ENCODE results near the gene C2CD2L. TPM values are rescaled to one million over a fixed set of nuclear protein-coding genes. Genes with fewer than 3 reads are reported as not detected.
"Not testable (repeated sequence)": the region's sequence is repeated elsewhere in the genome, so short reads cannot be mapped to it uniquely, and the experiment has no call there.

The C2CD2L gene
- total RNA-seq, 2 donors from 2014 or later, result 7.4 to 8.5 TPM

- intact Hi-C loops (cut with DNase I), result no loop called here
- no peak for DNase-seq (ENCODE audit: low spot score)
These were observed 14.9 kb upstream of the C2CD2L start for GRCh38 chr11:119091966-119092879.

GRCh38 chr11:119092880-119093842 is 14.0 kb upstream of the C2CD2L start:
- no peak for DNase-seq (ENCODE audit: low spot score)
- intact Hi-C loops (cut with DNase I), result no loop called here

DNA sequence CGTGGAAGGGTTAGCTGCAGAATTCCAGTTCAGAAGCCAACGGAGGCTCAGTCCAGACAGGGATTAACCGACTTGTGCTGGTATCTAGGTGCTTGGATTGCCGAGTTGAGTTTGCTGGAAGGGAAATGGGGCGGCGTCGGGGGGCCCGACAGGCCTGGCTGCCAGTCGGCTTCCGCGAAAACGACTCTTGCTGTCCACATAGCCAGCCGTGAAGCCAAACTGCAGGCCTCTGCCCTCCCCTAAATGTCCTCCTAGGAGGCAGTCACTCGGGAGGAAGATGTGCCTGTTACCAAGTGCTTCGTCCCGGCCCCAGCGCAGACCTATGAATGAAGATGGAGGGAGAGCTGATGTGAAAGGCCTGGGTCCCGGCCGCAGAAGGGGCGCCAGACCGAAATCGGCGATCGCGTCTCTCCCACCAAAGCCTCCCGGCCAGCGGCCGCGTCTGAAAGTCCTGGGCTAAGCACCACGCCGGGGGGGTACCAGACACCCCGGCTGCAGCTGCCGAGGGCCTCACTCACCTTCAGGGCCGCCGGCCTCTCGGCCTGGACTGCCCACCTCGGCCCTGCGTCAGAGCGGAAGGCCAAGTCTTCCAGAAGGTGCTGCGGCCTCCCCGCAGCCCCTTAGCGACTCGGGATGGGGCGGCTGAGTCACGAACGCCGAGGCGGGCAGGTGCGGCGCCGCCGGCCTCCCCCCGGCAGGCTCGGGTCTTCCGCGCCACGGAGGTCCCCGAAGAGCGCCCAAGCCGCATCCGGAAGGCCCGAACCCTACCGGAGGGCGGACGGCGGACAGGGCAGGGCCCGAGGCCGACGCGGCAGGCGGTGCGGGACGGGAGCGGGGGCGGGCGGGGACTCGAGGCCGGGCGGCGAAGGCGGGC is 13.0 kb upstream of the C2CD2L start:
- intact Hi-C loops (cut with DNase I), result no loop called here
- peak; percentile 84 for DNase-seq (ENCODE audit: low spot score)

- intact Hi-C loops (cut with DNase I), result no loop called here
- DNase-seq (ENCODE audit: low spot score), result peak; percentile 95
These were observed 12.4 kb upstream of the C2CD2L start for GRCh38 chr11:119094816-119095065.

- intact Hi-C loops (cut with DNase I), result no loop called here
These were observed 11.9 kb upstream of the C2CD2L start for GRCh38 chr11:119095066-119095880.

DNA sequence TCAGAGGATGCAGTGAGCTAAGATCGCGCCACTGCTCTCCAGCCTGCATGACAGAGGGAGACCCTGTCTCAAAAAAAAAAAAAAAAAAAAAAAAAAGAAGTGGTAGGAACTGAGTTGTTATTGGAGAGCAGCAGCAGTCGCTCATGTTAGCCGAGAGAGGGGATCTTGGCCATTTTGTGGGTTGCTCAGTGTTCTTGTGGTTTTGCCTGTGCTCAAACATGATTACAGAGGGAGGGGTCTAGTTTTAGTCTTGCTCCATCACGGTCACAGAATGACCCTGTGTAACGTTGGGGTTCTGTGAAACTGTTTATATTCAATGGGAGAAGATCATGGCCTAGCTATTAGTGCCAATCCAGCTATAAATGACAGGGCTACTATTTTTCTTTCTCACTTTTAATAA is 7.4 kb upstream of the C2CD2L start:
- no peak for DNase-seq (ENCODE audit: low spot score)
- intact Hi-C loops (cut with DNase I), result no loop called here

More at GRCh38 chr11:119095066-119095880, 11.9 kb upstream of the C2CD2L start:
- DNase-seq (ENCODE audit: low spot score), result peak; percentile 99

GRCh38 chr11:119100246-119100970 is 6.7 kb upstream of the C2CD2L start:
- intact Hi-C loops (cut with DNase I), result no loop called here
- DNase-seq (ENCODE audit: low spot score), result peak; percentile 47

GRCh38 chr11:119100994-119101758 is 6.0 kb upstream of the C2CD2L start:
- no peak for DNase-seq (ENCODE audit: low spot score)
- intact Hi-C loops (cut with DNase I), result no loop called here

DNA sequence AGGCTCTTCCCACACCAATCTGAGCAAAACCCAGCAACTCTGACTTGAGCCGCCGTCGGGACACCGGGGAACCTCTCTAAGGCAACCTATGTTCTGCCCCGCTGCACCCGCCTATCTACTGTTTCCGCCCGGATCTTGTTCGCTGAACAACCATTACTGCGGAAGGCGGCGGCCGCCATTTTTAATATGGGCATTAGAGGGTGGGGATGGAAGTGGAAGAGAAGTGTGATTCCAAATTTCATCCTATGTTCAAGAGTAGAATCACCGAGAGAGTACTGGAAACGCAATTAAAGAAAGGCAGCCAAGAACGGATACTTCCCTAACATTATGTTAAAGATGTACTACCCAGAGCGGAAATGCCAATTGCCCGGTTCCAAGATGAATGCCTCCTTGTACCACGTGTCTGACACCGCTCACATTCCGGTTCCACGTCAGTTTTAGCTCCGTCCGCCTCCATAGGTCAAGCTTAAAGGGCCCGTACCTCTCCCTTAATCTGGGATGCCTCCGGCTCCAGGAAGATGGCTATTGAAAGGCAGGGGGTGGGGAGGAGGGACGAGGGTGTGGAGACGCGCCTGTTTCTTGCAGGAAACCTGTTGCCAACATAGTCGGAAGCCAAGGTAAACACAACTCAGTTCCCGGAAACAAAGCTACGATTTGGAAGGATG is 5.3 kb upstream of the C2CD2L start, which contains the start of gene DPAGT1:
Gene DPAGT1 (minus strand): TSS at position 95 of the 665 bp plus-strand sequence. CDS start 198 bp downstream, outside the sequence.
- intact Hi-C loops (cut with DNase I), result no loop called here
- DNase-seq (ENCODE audit: low spot score), result peak; percentile 95

DNA sequence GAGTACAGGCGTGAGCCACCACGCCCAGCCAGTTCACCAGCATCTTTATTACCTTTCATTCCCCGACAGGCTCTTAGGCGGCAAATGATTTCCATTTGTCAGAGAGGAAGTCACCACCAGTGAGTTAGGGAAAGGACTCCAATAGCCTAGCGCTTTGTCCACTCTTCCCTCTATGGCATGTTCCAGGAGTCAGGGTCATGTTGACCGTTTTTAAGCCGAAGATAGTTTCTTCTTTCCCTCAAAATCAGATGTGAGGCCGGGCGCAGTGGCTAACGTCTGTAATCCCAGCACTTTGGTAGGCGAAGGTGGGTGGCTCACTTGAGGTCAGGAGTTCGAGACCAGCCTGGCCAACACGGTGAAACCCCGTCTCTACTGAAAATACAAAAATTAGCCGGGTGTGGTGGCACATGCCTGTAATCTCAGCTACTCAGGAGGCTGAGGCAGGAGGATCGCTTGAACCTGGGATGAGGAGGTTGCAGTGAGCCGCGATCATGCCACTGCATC is 3.9 kb upstream of the C2CD2L start:
- intact Hi-C loops (cut with DNase I); DNase-seq (ENCODE audit: low spot score): not testable (repeated sequence)

- intact Hi-C loops (cut with DNase I), result no loop called here
These were observed 3.4 kb upstream of the C2CD2L start for GRCh38 chr11:119103793-119104192.

GRCh38 chr11:119107538-119108145 is 498 bp downstream of the C2CD2L start:
- intact Hi-C loops (cut with DNase I), result no loop called here
- no peak for DNase-seq (ENCODE audit: low spot score)

More at GRCh38 chr11:119103793-119104192, 3.4 kb upstream of the C2CD2L start:
- DNase-seq (ENCODE audit: low spot score), result no peak

- intact Hi-C loops (cut with DNase I), result no loop called here
- DNase-seq (ENCODE audit: low spot score), result no peak
These were observed 1.2 kb downstream of the C2CD2L start for GRCh38 chr11:119108146-119108856.

DNA sequence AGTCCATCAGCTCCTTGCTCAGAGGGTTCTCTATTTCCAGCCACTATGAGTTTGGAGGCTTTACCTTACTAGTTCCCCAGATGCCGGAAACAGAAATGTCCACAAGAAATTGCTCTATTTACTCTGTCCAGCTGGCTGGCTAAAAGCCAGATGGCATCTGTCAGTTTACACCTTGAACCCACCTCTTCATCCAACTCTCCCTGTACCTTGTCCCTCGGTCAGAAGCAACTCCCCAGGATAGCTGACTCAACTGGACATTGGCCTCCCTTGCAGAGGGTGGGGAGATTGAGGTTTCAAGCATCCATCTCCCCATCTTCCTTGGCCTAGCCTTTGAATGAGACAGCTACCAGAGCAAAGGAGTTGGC is 1.7 kb downstream of the C2CD2L start:
- intact Hi-C loops (cut with DNase I), result no loop called here
- no peak for DNase-seq (ENCODE audit: low spot score)

- intact Hi-C loops (cut with DNase I), result loop anchor here in 1 of 2 donors (1.0 kb wide), 1 partner anchor 54 kb away; no protein-coding TSS in a partner anchor
- no peak for DNase-seq (ENCODE audit: low spot score)
These were observed 2.7 kb downstream of the C2CD2L start for GRCh38 chr11:119109843-119110242.

Data from posterior vena cava (tissue), 2 donors.